Measurements from ENCODE around the gene TM9SF3.

GRCh38 chr10:96501985-96502384 is 84.8 kb downstream of the TM9SF3 start:
- TF ChIP-seq CTCF (IDR thresholded peaks at IDR 0.05) (no peak), POLR2AphosphoS5 (IDR thresholded peaks at IDR 0.05) (no peak)

Measured in breast epithelium (tissue), 3 donors.